Parathyroid adenoma (tissue), 2 donors: Measurements from ENCODE around the gene ITGAX.

Source experiments
- H2AFZ ChIP-seq: fragments of 300-600 bp; sonication (generic); one replicate; pipeline ENCODE4 v1.7.0; 2017; ENCODE audit warnings: antibody characterized with exemption, mild to moderate bottlenecking
- H3K27ac ChIP-seq: fragments of 300-600 bp; sonication (generic); one replicate; pipeline ENCODE4 v1.7.0; 2017
- H3K27me3 ChIP-seq: fragments of 300-600 bp; sonication (generic); one replicate; pipeline ENCODE4 v1.7.0; 2017; ENCODE audit warnings: low read length; ENCODE audit not compliant: control insufficient read depth, insufficient read depth
- H3K36me3 ChIP-seq: fragments of 300-600 bp; sonication (generic); one replicate; pipeline ENCODE4 v1.7.0; 2017; ENCODE audit warnings: low read length; ENCODE audit not compliant: control insufficient read depth, insufficient read depth
- H3K4me1 ChIP-seq: fragments of 300-600 bp; sonication (generic); one replicate; pipeline ENCODE4 v1.7.0; 2017; ENCODE audit warnings: control low read depth
- H3K4me2 ChIP-seq: fragments of 300-600 bp; sonication (generic); one replicate; pipeline ENCODE4 v1.7.0; 2017; ENCODE audit warnings: low read length
- H3K4me3 ChIP-seq: fragments of 300-600 bp; sonication (generic); one replicate; pipeline ENCODE4 v1.7.0; 2017; ENCODE audit warnings: low read depth, low read length
- H3K79me2 ChIP-seq: fragments of 300-600 bp; sonication (generic); one replicate; pipeline ENCODE4 v1.7.0; 2017; ENCODE audit warnings: control low read depth
- H3K9ac ChIP-seq: fragments of 300-600 bp; sonication (generic); one replicate; pipeline ENCODE4 v1.7.0; 2017; ENCODE audit warnings: mild to moderate bottlenecking
- H3K9me3 ChIP-seq: fragments of 300-600 bp; sonication (generic); one replicate; pipeline ENCODE4 v1.7.0; 2017; ENCODE audit warnings: low read length; ENCODE audit not compliant: control insufficient read depth
- TF ChIP-seq, protein P1 (sequence below): fragments of 300-600 bp; sonication (generic); IDR thresholded peaks from one replicate; pipeline ENCODE4 v1.7.0; 2017; ENCODE audit warnings: antibody characterized with exemption, mild to moderate bottlenecking
- donor health status: primary hyperparathyroidism.

The ITGAX gene

DNA sequence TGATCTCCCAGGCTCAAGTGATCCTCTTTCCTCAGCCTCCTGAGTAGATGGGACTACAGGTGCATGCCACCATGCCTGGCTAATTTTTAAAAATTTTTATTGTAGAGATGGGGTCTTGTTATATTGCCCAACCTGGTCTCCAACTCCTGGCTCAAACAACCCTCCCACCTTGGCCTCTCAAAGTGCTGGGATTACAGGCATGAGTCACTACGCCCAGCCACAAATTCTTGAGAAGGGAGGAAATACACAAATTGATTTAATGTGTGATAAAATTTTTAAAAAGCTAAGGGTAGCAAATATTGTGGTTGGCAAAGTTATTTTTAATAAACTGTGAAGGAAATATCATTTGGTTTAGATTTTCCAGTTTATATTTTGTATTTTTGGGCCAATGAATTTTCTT, 47.7 kb downstream of the ITGAX start:
- H3K9me3 ChIP-seq = no peaks in the 10 kb centered on the region
- no peaks in the 10 kb centered on the region for H3K79me2 ChIP-seq
- H3K36me3 ChIP-seq = no peaks in the 10 kb centered on the region
- no peak overlapping the region for H3K4me2 ChIP-seq
- H3K4me1 ChIP-seq = no peaks in the 10 kb centered on the region
- H3K27ac ChIP-seq = no peak overlapping the region
- no peak overlapping the region for H2AFZ ChIP-seq
- H3K9ac ChIP-seq = no peak overlapping the region
- no peaks in the 10 kb centered on the region for H3K27me3 ChIP-seq
- TF ChIP-seq, protein P1, sequence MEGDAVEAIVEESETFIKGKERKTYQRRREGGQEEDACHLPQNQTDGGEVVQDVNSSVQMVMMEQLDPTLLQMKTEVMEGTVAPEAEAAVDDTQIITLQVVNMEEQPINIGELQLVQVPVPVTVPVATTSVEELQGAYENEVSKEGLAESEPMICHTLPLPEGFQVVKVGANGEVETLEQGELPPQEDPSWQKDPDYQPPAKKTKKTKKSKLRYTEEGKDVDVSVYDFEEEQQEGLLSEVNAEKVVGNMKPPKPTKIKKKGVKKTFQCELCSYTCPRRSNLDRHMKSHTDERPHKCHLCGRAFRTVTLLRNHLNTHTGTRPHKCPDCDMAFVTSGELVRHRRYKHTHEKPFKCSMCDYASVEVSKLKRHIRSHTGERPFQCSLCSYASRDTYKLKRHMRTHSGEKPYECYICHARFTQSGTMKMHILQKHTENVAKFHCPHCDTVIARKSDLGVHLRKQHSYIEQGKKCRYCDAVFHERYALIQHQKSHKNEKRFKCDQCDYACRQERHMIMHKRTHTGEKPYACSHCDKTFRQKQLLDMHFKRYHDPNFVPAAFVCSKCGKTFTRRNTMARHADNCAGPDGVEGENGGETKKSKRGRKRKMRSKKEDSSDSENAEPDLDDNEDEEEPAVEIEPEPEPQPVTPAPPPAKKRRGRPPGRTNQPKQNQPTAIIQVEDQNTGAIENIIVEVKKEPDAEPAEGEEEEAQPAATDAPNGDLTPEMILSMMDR = no peak
- no peak overlapping the region for H3K4me3 ChIP-seq

DNA sequence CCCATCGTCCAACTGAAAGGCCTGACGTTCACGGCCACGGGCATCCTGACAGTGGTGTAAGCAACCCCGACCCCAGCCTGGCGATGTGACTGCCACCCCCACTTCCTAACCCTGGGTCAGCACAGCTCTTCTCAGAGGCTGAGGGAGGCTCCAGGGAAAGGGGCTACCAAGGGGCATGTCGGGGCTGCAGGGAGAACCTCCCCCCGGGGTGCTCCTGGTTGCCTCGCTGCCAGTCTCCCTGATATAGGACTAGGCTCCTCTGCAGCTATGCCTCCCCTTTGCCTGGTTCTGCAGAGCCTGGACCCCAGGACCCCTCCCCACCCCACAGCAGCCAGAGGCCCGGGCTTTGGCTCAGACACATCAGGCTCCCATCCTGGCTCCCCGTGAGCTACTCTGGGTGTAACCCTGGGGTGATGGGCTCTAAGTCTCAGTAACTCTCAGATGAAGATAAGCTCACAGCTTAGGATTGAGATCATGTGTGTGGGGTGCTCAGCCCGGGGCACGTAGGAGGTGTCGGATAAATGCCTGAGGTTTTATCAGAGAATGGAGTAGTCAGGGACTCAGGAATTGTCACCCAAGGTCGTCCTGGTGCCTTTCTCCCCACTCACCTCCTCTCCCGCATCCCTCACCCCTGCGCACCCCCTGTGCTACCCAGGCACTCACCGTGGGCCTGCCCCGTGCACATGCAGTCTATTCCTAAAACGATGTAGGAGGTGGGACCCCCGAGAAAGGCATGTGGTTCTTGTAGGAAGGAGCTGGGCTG, 48.8 kb downstream of the ITGAX start:
- no peak overlapping the region for H3K27ac ChIP-seq
- no peak overlapping the region for H3K9ac ChIP-seq
- H3K4me3 ChIP-seq = no peak overlapping the region
- H3K27me3 ChIP-seq = no peaks in the 10 kb centered on the region
- H3K4me2 ChIP-seq = no peak overlapping the region
- H3K79me2 ChIP-seq = no peaks in the 10 kb centered on the region
- H3K4me1 ChIP-seq = no peaks in the 10 kb centered on the region
- H2AFZ ChIP-seq = no peak overlapping the region
- H3K36me3 ChIP-seq = no peaks in the 10 kb centered on the region
- TF ChIP-seq, protein P1 = no peak
- no peaks in the 10 kb centered on the region for H3K9me3 ChIP-seq

- no peaks in the 10 kb centered on the region for H3K79me2 ChIP-seq
- H3K36me3 ChIP-seq = no peaks in the 10 kb centered on the region
- no peaks in the 10 kb centered on the region for H3K4me1 ChIP-seq
- no peak overlapping the region for H3K9ac ChIP-seq
- no peaks in the 10 kb centered on the region for H3K27me3 ChIP-seq
- TF ChIP-seq, protein P1 = no peak
- H3K9me3 ChIP-seq = no peaks in the 10 kb centered on the region
- H3K4me2 ChIP-seq = no peak overlapping the region
- no peak overlapping the region for H3K27ac ChIP-seq
- H3K4me3 ChIP-seq = no peak overlapping the region
- no peak overlapping the region for H2AFZ ChIP-seq
Measured at GRCh38 chr16:31404353-31405064, 49.5 kb downstream of the ITGAX start.

GRCh38 chr16:31407406-31407805, 52.4 kb downstream of the ITGAX start:
- Histone ChIP-seq H3K9me3 (no peaks in the 10 kb centered on the region), H2AFZ (no peak overlapping the region), H3K27ac (no peak overlapping the region), H3K4me3 (no peak overlapping the region), H3K4me2 (no peak overlapping the region), H3K9ac (no peak overlapping the region), H3K79me2 (no peaks in the 10 kb centered on the region), H3K27me3 (no peaks in the 10 kb centered on the region), H3K4me1 (no peaks in the 10 kb centered on the region), H3K36me3 (no peaks in the 10 kb centered on the region)
- TF ChIP-seq, protein P1 = no peak
